AG09309 (cell line): ENCODE measurements around the gene PRKD2.

Experiments used
- DNase-seq: peaks from one replicate; pipeline ENCODE4 v3.0.0-alpha.2; 2010; ENCODE audit warnings: low read depth
- H3K4me3 ChIP-seq: 2 replicates; pipeline ENCODE4 v1.5.1; 2011; ENCODE audit warnings: mild to moderate bottlenecking, low read depth, low read length, moderate library complexity; ENCODE audit not compliant: control insufficient read depth
- TF ChIP-seq, protein P1 (sequence below): IDR thresholded peaks from 2 replicates; pipeline ENCODE4 v1.5.1; 2011; ENCODE audit warnings: mild to moderate bottlenecking, low read depth, low read length, inconsistent platforms; ENCODE audit not compliant: insufficient read depth, control insufficient read depth; ENCODE audit errors: missing control alignments

PRKD2 gene

DNA sequence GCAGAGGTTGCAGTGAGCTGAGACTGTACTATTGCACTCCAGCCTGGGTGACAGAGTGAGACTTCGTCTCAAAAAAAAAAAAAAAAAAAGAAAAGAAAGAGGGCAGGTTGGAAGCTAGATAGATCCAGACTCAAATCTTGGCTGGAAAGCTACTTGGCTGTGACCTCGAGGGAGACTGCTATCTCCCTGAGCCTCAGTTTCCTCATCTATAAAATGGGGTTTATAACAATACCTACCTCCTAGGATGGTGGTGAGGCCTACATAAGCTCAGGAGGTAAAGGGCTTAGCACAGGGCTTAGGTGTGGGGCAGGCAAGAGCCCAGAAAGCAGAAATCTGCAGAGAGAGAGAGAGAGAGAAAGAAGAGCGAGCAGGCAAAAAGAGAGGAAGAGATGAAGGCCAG, 31.7 kb downstream of the PRKD2 start:
- no peak for DNase-seq
- no peak overlapping the region for H3K4me3 ChIP-seq
- TF ChIP-seq, protein P1, sequence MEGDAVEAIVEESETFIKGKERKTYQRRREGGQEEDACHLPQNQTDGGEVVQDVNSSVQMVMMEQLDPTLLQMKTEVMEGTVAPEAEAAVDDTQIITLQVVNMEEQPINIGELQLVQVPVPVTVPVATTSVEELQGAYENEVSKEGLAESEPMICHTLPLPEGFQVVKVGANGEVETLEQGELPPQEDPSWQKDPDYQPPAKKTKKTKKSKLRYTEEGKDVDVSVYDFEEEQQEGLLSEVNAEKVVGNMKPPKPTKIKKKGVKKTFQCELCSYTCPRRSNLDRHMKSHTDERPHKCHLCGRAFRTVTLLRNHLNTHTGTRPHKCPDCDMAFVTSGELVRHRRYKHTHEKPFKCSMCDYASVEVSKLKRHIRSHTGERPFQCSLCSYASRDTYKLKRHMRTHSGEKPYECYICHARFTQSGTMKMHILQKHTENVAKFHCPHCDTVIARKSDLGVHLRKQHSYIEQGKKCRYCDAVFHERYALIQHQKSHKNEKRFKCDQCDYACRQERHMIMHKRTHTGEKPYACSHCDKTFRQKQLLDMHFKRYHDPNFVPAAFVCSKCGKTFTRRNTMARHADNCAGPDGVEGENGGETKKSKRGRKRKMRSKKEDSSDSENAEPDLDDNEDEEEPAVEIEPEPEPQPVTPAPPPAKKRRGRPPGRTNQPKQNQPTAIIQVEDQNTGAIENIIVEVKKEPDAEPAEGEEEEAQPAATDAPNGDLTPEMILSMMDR: no peak

DNA sequence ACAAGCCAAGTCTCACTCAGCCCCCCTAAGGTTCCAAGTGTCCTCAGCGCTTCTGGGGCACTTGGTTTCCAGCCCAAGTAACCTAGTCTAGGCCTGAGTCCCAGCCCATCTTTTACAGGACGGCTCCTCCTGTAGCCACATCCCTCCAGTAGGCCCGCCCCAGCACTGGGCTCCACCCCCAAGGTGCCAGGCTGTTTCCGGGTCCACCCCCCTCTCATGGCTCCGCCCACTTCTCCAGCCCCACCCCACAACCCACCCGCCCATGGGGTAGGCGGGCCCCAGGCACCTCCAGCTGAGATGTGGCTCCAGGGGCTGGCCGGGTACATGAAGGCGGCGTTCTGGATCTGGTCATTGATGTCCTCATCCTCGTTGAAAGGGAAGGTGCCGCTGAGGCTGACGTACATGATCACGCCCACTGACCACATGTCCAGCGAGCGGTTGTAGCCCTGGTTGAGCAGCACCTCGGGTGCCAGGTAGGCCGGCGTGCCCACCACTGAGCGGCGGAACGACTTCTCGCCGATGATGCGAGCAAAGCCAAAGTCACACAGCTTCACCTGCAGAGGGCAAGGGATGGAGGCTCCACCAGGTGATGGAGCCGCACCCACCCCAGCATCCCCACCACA, 38.7 kb downstream of the PRKD2 start:
- DNase-seq: no peak
- TF ChIP-seq, protein P1: no peak

DNA sequence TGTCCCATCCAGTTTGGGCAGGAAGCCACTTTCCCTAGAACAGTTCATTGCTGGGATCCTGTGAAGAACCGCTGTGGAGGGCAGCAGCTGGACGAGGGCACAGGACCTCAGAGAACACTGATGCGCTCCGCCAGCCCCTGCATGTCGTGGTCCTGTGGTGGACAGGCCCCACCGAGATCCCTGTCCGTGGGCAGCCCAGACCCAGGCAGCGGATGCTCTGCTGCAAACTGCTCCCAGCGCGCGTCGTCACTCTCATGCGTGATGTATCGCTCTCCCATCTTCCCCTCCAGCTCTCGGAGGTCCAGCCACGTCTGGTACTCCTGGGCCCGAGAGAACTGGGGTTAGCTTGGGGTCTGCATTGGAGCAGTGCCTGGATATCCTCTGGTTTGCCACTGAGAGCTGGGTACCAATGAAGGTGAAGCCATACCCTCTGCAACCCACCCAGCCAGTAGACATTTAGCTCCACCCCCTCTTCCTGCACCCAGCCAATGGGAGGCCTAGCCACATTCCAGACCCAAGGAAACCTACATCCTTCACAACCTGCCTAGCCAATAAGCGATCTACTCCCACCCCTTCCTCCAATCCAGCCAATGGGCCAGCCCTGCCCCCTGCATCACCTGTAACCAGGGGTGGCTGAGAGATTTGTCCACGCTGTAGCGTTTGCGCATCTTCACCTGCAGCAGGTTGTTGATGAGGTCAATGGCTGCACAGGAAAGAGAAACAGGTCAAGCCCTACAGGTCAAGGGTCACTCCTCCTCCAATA, 42.3 kb downstream of the PRKD2 start:
- TF ChIP-seq, protein P1: no peak
- no peak for DNase-seq
- H3K4me3 ChIP-seq: no peak overlapping the region

More for the DNA sequence above, 38.7 kb downstream of the PRKD2 start:
- no peak overlapping the region for H3K4me3 ChIP-seq

DNA sequence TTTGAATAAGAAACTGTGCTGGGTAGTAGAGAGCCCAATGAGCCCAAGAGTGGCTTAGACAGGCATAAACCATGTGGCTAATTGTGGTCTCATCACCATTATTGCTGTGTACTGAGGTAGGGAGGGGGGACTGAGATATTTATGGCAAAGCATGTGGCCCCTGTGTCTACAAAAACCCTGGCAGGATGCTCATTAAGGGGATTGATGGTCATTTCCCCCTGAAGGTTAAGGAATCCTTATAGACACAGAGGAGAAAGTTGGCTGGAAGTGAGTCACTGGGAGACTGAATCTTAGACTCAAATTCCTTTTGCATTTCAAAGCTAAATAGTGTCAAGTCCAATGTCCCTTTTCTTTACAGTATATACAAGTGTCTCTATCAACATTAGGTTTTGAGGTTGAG, 46.1 kb downstream of the PRKD2 start:
- no peak for DNase-seq
- TF ChIP-seq, protein P1: no peak
- H3K4me3 ChIP-seq: no peak overlapping the region

DNA sequence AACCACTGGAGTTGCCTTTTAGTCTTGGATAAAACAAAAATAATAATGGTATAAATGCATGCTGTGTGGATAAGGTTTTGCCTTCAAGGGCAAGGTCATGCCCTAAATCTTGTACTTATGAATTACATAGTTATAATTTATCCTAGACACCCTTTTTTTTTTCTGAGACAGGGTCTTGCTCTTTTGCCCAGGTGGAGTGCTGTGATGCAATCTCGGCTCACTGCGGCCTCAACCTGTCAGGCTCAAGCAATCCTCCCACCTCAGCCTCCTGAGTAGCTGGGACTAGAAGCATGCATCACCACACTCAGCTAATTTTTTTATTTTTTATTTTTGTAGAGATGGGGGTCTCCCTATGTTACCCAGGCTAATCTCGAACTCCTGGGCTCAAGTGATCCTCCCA, 48.3 kb downstream of the PRKD2 start:
- DNase-seq: no peak
- H3K4me3 ChIP-seq: no peak overlapping the region
- TF ChIP-seq, protein P1: no peak

DNA sequence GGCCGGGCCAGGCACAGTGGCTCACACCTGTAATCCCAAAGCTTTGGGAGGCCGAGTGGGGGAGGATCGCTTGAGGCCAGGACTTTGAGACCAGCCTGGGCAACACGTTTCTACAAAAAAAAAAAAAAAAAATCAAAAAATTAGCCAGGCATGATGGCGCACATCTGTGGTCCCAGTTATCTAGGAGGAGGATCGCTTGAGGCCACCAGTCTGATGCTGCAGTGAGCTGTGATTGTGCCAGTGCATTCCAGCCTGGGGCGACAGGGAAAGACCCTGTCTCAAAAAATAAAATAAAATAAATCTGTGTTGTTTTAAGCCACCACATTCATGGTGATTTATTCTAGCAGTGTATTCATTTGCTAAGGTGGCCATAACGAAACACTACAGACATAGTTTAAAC, 51.8 kb downstream of the PRKD2 start:
- no peak for DNase-seq
- no peak overlapping the region for H3K4me3 ChIP-seq
- TF ChIP-seq, protein P1: no peak
